ENCODE data around the gene CEP162.

The CEP162 gene

GRCh38 chr6:84227434-84228197 lies at the start of gene CEP162:
Gene CEP162 (minus strand): TSS chr6:84227643. CDS start chr6:84226393, 1,250 bp downstream.
- peak within 1 kb of the TSS; percentile 59 for H3K27ac ChIP-seq
- peak; percentile 81 for TF ChIP-seq CTCF (IDR thresholded peaks at IDR 0.05)
- no peak for TF ChIP-seq ZFX (IDR thresholded peaks at IDR 0.05; ENCODE audit: borderline replicate concordance)

GRCh38 chr6:84274856-84275255 lies 47.4 kb upstream of the CEP162 start:
- no peak for TF ChIP-seq ZFX (IDR thresholded peaks at IDR 0.05; ENCODE audit: borderline replicate concordance)
- TF ChIP-seq CTCF (IDR thresholded peaks at IDR 0.05): no peak
- H3K27ac ChIP-seq: no peak overlapping the region

GRCh38 chr6:84273048-84273809 lies 45.8 kb upstream of the CEP162 start:
- H3K27ac ChIP-seq: no peak overlapping the region
- TF ChIP-seq CTCF (IDR thresholded peaks at IDR 0.05) (no peak), ZFX (IDR thresholded peaks at IDR 0.05; ENCODE audit: borderline replicate concordance) (no peak)

- TF ChIP-seq CTCF (IDR thresholded peaks at IDR 0.05) (no peak), ZFX (IDR thresholded peaks at IDR 0.05; ENCODE audit: borderline replicate concordance) (no peak)
- no peak overlapping the region for H3K27ac ChIP-seq
These were observed 44.9 kb upstream of the CEP162 start for GRCh38 chr6:84272298-84272697.

GRCh38 chr6:84271061-84271716 lies 43.7 kb upstream of the CEP162 start:
- H3K27ac ChIP-seq: no peak overlapping the region
- TF ChIP-seq CTCF (IDR thresholded peaks at IDR 0.05) (no peak), ZFX (IDR thresholded peaks at IDR 0.05; ENCODE audit: borderline replicate concordance) (no peak)

- no peak overlapping the region for H3K27ac ChIP-seq
- no peak for TF ChIP-seq ZFX (IDR thresholded peaks at IDR 0.05; ENCODE audit: borderline replicate concordance)
- no peak for TF ChIP-seq CTCF (IDR thresholded peaks at IDR 0.05)
These were observed 42.7 kb upstream of the CEP162 start for GRCh38 chr6:84269947-84270733.

Measured in 22Rv1 (cell line).